NCI-H1694 treated with DMSO at 0.1 percent for 48 hours (cell line): ENCODE measurements around the gene SFXN4.

Source experiments
- DNase-seq: peaks from one replicate; lab custom pipeline; 2025; lab: John Stamatoyannopoulos, UW

Gene SFXN4

GRCh38 chr10:119165171-119166117 lies at the start of gene SFXN4:
Gene SFXN4 (minus strand): TSS chr10:119165714. CDS start chr10:119165647, 67 bp downstream.
- peak; percentile 19 for DNase-seq

- no peak for DNase-seq
Measured at GRCh38 chr10:119211625-119212441, 46.3 kb upstream of the SFXN4 start.

GRCh38 chr10:119211176-119211575 lies 45.7 kb upstream of the SFXN4 start:
- no peak for DNase-seq

- no peak for DNase-seq
Measured at GRCh38 chr10:119210633-119211032, 45.1 kb upstream of the SFXN4 start.

- no peak for DNase-seq
Measured at GRCh38 chr10:119209736-119210355, 44.3 kb upstream of the SFXN4 start.

- DNase-seq = no peak
Measured at GRCh38 chr10:119209035-119209735, 43.7 kb upstream of the SFXN4 start.

- no peak for DNase-seq
Measured at GRCh38 chr10:119208553-119208940, 43.0 kb upstream of the SFXN4 start.

- no peak for DNase-seq
Measured at GRCh38 chr10:119207713-119208552, 42.4 kb upstream of the SFXN4 start.

GRCh38 chr10:119207366-119207666 lies 41.8 kb upstream of the SFXN4 start, which contains the start of gene GRK5:
Gene GRK5 (plus strand): TSS chr10:119207571. CDS start chr10:119207918, 347 bp downstream.
- DNase-seq = peak; percentile 49

GRCh38 chr10:119206603-119207365 lies 41.3 kb upstream of the SFXN4 start:
- DNase-seq = peak; percentile 8

- no peak for DNase-seq
Measured at GRCh38 chr10:119205894-119206602, 40.5 kb upstream of the SFXN4 start.

- DNase-seq = no peak
Measured at GRCh38 chr10:119203006-119203405, 37.5 kb upstream of the SFXN4 start.

- no peak for DNase-seq
Measured at GRCh38 chr10:119201233-119201632, 35.7 kb upstream of the SFXN4 start.

GRCh38 chr10:119199231-119199992 lies 33.9 kb upstream of the SFXN4 start:
- peak; percentile 56 for DNase-seq

- no peak for DNase-seq
Measured at GRCh38 chr10:119198438-119198837, 32.9 kb upstream of the SFXN4 start.

GRCh38 chr10:119197921-119198320 lies 32.4 kb upstream of the SFXN4 start:
- no peak for DNase-seq

- DNase-seq = no peak
Measured at GRCh38 chr10:119191881-119192280, 26.4 kb upstream of the SFXN4 start.

GRCh38 chr10:119190954-119191785 lies 25.7 kb upstream of the SFXN4 start:
- DNase-seq = no peak
